ENCODE measurements around the gene PC.
"Not testable (repeated sequence)": the region's sequence is repeated elsewhere in the genome, so short reads cannot be mapped to it uniquely, and the experiment has no call there.

Gene PC

GRCh38 chr11:66958232-66958955, at the start of gene PC:
Gene PC, minus strand, starts transcription at chr11:66958383. Its CDS starts 86,224 bp downstream, at chr11:66872159.
- peak; percentile 92 to 94 for DNase-seq

GRCh38 chr11:67007126-67007525, 48.9 kb upstream of the PC start:
- DNase-seq: no peak

- DNase-seq: peak; percentile 28 to 32
Observed at GRCh38 chr11:67006029-67006884, 48.1 kb upstream of the PC start.

GRCh38 chr11:67005200-67005599, 47.0 kb upstream of the PC start:
- not testable (repeated sequence) for DNase-seq

- no peak for DNase-seq
Observed at GRCh38 chr11:67002921-67003411, 44.8 kb upstream of the PC start.

- no peak for DNase-seq
Observed at GRCh38 chr11:67002297-67002913, 44.2 kb upstream of the PC start.

GRCh38 chr11:67001332-67001731, 43.1 kb upstream of the PC start:
- DNase-seq: no peak

- DNase-seq: no peak
Observed at GRCh38 chr11:66999555-66999954, 41.4 kb upstream of the PC start.

GRCh38 chr11:66996609-66997273, 38.6 kb upstream of the PC start:
- no peak for DNase-seq

- DNase-seq: no peak
Observed at GRCh38 chr11:66992041-66992440, 33.9 kb upstream of the PC start.

- not testable (repeated sequence) for DNase-seq
Observed at GRCh38 chr11:66989360-66989759, 31.2 kb upstream of the PC start.

- DNase-seq: not testable (repeated sequence)
Observed at GRCh38 chr11:66988741-66989140, 30.6 kb upstream of the PC start.

- no peak for DNase-seq
Observed at GRCh38 chr11:66987924-66988637, 29.9 kb upstream of the PC start.

GRCh38 chr11:66987158-66987620, 29.0 kb upstream of the PC start:
- DNase-seq: no peak

- no peak for DNase-seq
Observed at GRCh38 chr11:66986178-66986545, 28.0 kb upstream of the PC start.

GRCh38 chr11:66985508-66986177, 27.5 kb upstream of the PC start:
- no peak for DNase-seq

GRCh38 chr11:66983275-66983924, 25.2 kb upstream of the PC start:
- DNase-seq: no peak

GRCh38 chr11:66981976-66982578, 23.9 kb upstream of the PC start:
- no peak for DNase-seq

- DNase-seq: no peak
Observed at GRCh38 chr11:66979336-66979980, 21.3 kb upstream of the PC start.

GRCh38 chr11:66978717-66979116, 20.5 kb upstream of the PC start:
- DNase-seq: no peak

All from stimulated activated CD4-positive, alpha-beta T cell treated with anti-CD3 and anti-CD28 coated beads, Interleukin-2, amount 100 ng/mL, for 48 hours (primary cell).